Spleen (tissue), 11 donors: ENCODE data around the gene HIC1. TPM values are rescaled to one million over a fixed set of nuclear protein-coding genes. Genes with fewer than 3 reads are reported as not detected.

Experiments
- DNase-seq: peaks from one replicate; pipeline ENCODE4 v3.0.0-alpha.2; 2020
- H3K27ac ChIP-seq, 8 donors: fragments of 200-600 bp; sonication (generic) in 7 of 8; 1 replicate in 4 of 8; 2 replicates in 4 of 8; pipeline versions ENCODE4 v1.5.0 to v1.8.0; 2016 to 2021; ENCODE audit warnings: inconsistent platforms in 4 of 8, mild to moderate bottlenecking in 4 of 8, moderate library complexity in 1 of 8
- H3K27me3 ChIP-seq, 7 donors: fragments of 200-600 bp; sonication (generic) in 6 of 7; replicated peaks in 1 of 7; 1 replicate in 4 of 7; 2 replicates in 3 of 7; pipeline versions ENCODE4 v1.5.0 to v1.8.0; 2016 to 2021; ENCODE audit warnings: inconsistent platforms in 3 of 7, mild to moderate bottlenecking in 1 of 7
- H3K36me3 ChIP-seq, 6 donors: fragments of 200-600 bp; sonication (generic) in 5 of 6; 1 replicate in 4 of 6; 2 replicates in 2 of 6; pipeline versions ENCODE4 v1.5.0 to v1.8.0; 2016 to 2021; ENCODE audit warnings: inconsistent platforms in 2 of 6
- H3K4me1 ChIP-seq, 6 donors: fragments of 200-600 bp; sonication (generic) in 5 of 6; 1 replicate in 3 of 6; 2 replicates in 3 of 6; pipeline versions ENCODE4 v1.5.0 to v1.8.0; 2016 to 2021; ENCODE audit warnings: inconsistent platforms in 3 of 6
- H3K4me3 ChIP-seq, 8 donors: fragments of 200-600 bp; sonication (generic) in 7 of 8; 1 replicate in 4 of 8; 2 replicates in 4 of 8; pipeline versions ENCODE4 v1.5.0 to v1.8.0; 2016 to 2021; ENCODE audit warnings: inconsistent platforms in 4 of 8, mild to moderate bottlenecking in 4 of 8, moderate library complexity in 2 of 8
- H3K9me3 ChIP-seq, 8 donors: fragments of 200-600 bp; sonication (generic) in 7 of 8; 1 replicate in 4 of 8; 2 replicates in 4 of 8; pipeline versions ENCODE4 v1.5.0 to v1.8.0; 2016 to 2021; ENCODE audit warnings: inconsistent platforms in 4 of 8
- CTCF ChIP-seq, 11 experiments: fragments of 200-600 bp in 7 of 11; fragments of 450-650 bp in 4 of 11; sonication (generic) in 4 of 11; IDR thresholded peaks in 8 of 11; conservative IDR thresholded peaks in 3 of 11; 1 replicate in 7 of 11; 2 replicates in 4 of 11; pipeline versions ENCODE4 v1.4.0 to v1.8.0; 2016 to 2021; ENCODE audit warnings: antibody characterized with exemption in 11 of 11, inconsistent platforms in 4 of 11, mild to moderate bottlenecking in 1 of 11
- POLR2A ChIP-seq, 3 donors: fragments of 450-650 bp; IDR thresholded peaks; one replicate each; pipeline ENCODE4 v1.5.1; 2017; ENCODE audit warnings: antibody characterized with exemption in 3 of 3, mild to moderate bottlenecking in 1 of 3
- POLR2AphosphoS5 ChIP-seq, 3 donors: sonication (generic); formaldehyde crosslinking; IDR thresholded peaks; one replicate each; pipeline ENCODE4 v1.5.1; 2017; ENCODE audit warnings: antibody characterized with exemption in 3 of 3
- WGBS, 5 donors: extraction: QIAGEN DNeasy Blood & Tissue Kit in 3 of 5; methylation state at CpG; one replicate each; pipeline versions ENCODE4 v1.1.5 to v1.1.7; 2013 to 2018; 5-methylcytosine and 5-hydroxymethylcytosine counted together
- intact Hi-C: fragments of 100-400 bp; cut with DNase I; formaldehyde crosslinking; loops from one replicate; pipeline ENCODE4 v1.15.0; 2023; ENCODE audit warnings: low total_unique reads
- polyA plus RNA-seq, 3 donors: library from polyadenylated mRNA; stranded (reverse); fragments of 200-250 nt; gene quantifications; one replicate each; pipeline ENCODE4 v1.2.1, GENCODE V29; 2013
- total RNA-seq, 7 donors: library from RNA; depleted of rRNA in 3 of 7; stranded (reverse); fragments of >200 nt in 3 of 7; fragmentation: NEBNext Ultra II Directional in 4 of 7; extraction: Animal tissue kit (Norgen Biotek cat#: 25700) in 4 of 7; gene quantifications; one replicate each; pipeline versions ENCODE4 v1.1.0 to v1.2.1, GENCODE V29; 2016 to 2021
- donor health status: healthy with polysubstance abuse.
- donor health status: DM: no; HTN: no; CAD: no; lungs with moderate emphysema.
- donor health status: DM: no; HTN: no; CAD: no.
- donor health status: Bipolar disorder and iron deficiency.
- donor health status: healthy.
- donor health status: DM: no; HTN: no; CAD: no.
- donor health status: DM: yes; HTN: yes; CAD: no.

HIC1 gene
- total and polyA plus RNA-seq, 10 donors, result 1.3 to 59.6 (median 17.9) TPM

DNA sequence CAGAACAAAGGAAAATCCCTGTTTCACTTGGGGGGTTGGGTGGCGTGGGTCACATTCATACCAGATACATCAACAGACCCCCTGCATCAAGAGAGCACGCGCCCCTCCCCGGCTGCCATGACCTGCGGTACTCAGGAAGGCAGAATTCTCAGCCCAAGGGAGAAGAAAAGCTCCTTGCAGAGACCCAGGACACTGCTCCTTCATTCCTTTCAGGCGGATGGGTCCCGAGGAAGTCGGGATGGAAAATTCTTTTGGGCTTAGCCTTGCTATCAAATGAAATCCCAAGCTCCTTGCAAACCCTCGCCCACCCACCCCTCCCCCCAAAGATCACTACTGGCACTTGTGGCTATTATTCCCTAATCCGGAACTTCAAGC lies 40.6 kb downstream of the HIC1 start:
- no peak overlapping the region for H3K4me3 ChIP-seq
- TF ChIP-seq POLR2A (IDR thresholded peaks at IDR 0.05) (no peak), POLR2AphosphoS5 (IDR thresholded peaks at IDR 0.05) (no peak), CTCF (IDR thresholded peaks at IDR 0.05 in 8 of 11, conservative IDR thresholded peaks at IDR 0.05 in 3 of 11) (no peak)
- peaks cover 9 to 43% (median 18%) of the 10 kb centered on the region in 6 donors for H3K4me1 ChIP-seq
- peak overlapping the region in 3 of 8 donors; percentile 0 to 43 (median 33) for H3K27ac ChIP-seq
- no peaks in the 10 kb centered on the region for H3K27me3 ChIP-seq
- peaks cover 0 to 18% (median 0%) of the 10 kb centered on the region in 6 donors for H3K36me3 ChIP-seq
- whole genome bisulfite sequencing, 5 donors, result 92 to 99% (median 95%) methylated on average over 10 of the region's 10 CpGs
- H3K9me3 ChIP-seq, result no peaks in the 10 kb centered on the region
- intact Hi-C loops, result no loop called here
- peak; percentile 12 for DNase-seq

- 27 to 54% (median 37%) methylated on average over 14 to 15 of the region's 15 CpGs for WGBS, 5 donors
- Histone ChIP-seq H3K4me1 (peaks cover 0 to 37% (median 18%) of the 10 kb centered on the region in 6 donors), H3K9me3 (no peaks in the 10 kb centered on the region), H3K27ac (peak overlapping the region in 3 of 8 donors; percentile 30 to 43 (median 36)), H3K4me3 (no peak overlapping the region), H3K36me3 (peaks cover 0 to 8% (median 0%) of the 10 kb centered on the region in 6 donors), H3K27me3 (no peaks in the 10 kb centered on the region)
- no peak for TF ChIP-seq CTCF (IDR thresholded peaks at IDR 0.05 in 8 of 11, conservative IDR thresholded peaks at IDR 0.05 in 3 of 11)
- no peak for TF ChIP-seq POLR2A (IDR thresholded peaks at IDR 0.05)
- no peak for DNase-seq
- intact Hi-C loops, result no loop called here
Measured at GRCh38 chr17:2101448-2102257, 46.8 kb downstream of the HIC1 start.

GRCh38 chr17:2102931-2103809 lies 48.3 kb downstream of the HIC1 start:
- DNase-seq, result no peak
- H3K9me3 ChIP-seq, result no peaks in the 10 kb centered on the region
- H3K27ac ChIP-seq, result no peak overlapping the region
- peaks cover 0 to 8% (median 0%) of the 10 kb centered on the region in 6 donors for H3K36me3 ChIP-seq
- no peaks in the 10 kb centered on the region for H3K27me3 ChIP-seq
- TF ChIP-seq POLR2AphosphoS5 (IDR thresholded peaks at IDR 0.05) (no peak), POLR2A (IDR thresholded peaks at IDR 0.05) (no peak), CTCF (IDR thresholded peaks at IDR 0.05 in 8 of 11, conservative IDR thresholded peaks at IDR 0.05 in 3 of 11) (no peak)
- H3K4me3 ChIP-seq, result no peak overlapping the region
- 95 to 96% (median 95%) methylated on average over 9 of the region's 9 CpGs for WGBS, 5 donors
- intact Hi-C loops, result no loop called here
- peaks cover 0 to 49% (median 22%) of the 10 kb centered on the region in 6 donors for H3K4me1 ChIP-seq
